GM23338 (cell line): Measurements from ENCODE around the gene NFKB1.

Experiments
- CTCF ChIP-seq, 2 experiments: fragments of 200-600 bp in 1 of 2; sonication (generic) in 1 of 2; conservative IDR thresholded peaks; 2 replicates each; pipeline versions ENCODE4 v1.5.1 to v1.6.1; 2016 to 2017; ENCODE audit warnings: antibody characterized with exemption in 2 of 2, low read depth in 2 of 2, mild to moderate bottlenecking in 2 of 2, moderate library complexity in 1 of 2
- ETS1 ChIP-seq: IDR thresholded peaks from 2 replicates; pipeline ENCODE4 v1.6.1; 2016; ENCODE audit warnings: antibody characterized with exemption
- EZH2 ChIP-seq: fragments of 200-600 bp; sonication (generic); IDR thresholded peaks from one replicate; pipeline ENCODE4 v1.8.0; 2017; ENCODE audit warnings: antibody characterized with exemption, mild to moderate bottlenecking, low read depth; ENCODE audit not compliant: unreplicated experiment
- EZH2phosphoT487 ChIP-seq: fragments of 200-600 bp; sonication (generic); IDR thresholded peaks from one replicate; pipeline ENCODE4 v1.8.1; 2018; ENCODE audit warnings: antibody characterized with exemption; ENCODE audit not compliant: unreplicated experiment
- POLR2AphosphoS5 ChIP-seq: IDR thresholded peaks from 2 replicates; pipeline ENCODE4 v1.6.1; 2016; ENCODE audit warnings: antibody characterized with exemption, low read depth
- REST ChIP-seq: IDR thresholded peaks from one replicate; pipeline ENCODE4 v1.6.1; 2018; ENCODE audit warnings: antibody characterized with exemption; ENCODE audit not compliant: unreplicated experiment
- ZNF462 ChIP-seq: fragments of 250-450 bp; sonication (Bioruptor Pico); IDR thresholded peaks from 2 replicates; pipeline ENCODE4 v1.5.0; 2020; ENCODE audit warnings: mild to moderate bottlenecking, moderate library complexity

GRCh38 chr4:102503831-102504786 is 3.0 kb downstream of the NFKB1 start:
- TF ChIP-seq EZH2phosphoT487, result no peak
- no peak for TF ChIP-seq CTCF (conservative IDR thresholded peaks at IDR 0.05; ENCODE audit: low read depth in 2 of 2)
- TF ChIP-seq POLR2AphosphoS5, result no peak
- TF ChIP-seq EZH2, result no peak
- no peak for TF ChIP-seq REST
- TF ChIP-seq ZNF462 (CRISPR knock-in tag), result no peak
- no peak for TF ChIP-seq ETS1
